GM23338 (cell line): ENCODE results near the gene JMY. TPM values are rescaled to one million over a fixed set of nuclear protein-coding genes. Genes with fewer than 3 reads are reported as not detected.

ENCODE experiments used
- ATAC-seq: fragments of 200-7000 bp; cut with Tn5 transposase; 3 replicates; pipeline ENCODE4 v1.9.1; 2020
- DNase-seq: peaks from one replicate; pipeline ENCODE4 v3.0.0-alpha.2; 2015; ENCODE audit warnings: low spot score
- H2AFZ ChIP-seq: fragments of 200-600 bp; sonication (generic); 2 replicates; pipeline ENCODE4 v1.8.0; 2016; ENCODE audit warnings: antibody characterized with exemption, mild to moderate bottlenecking, moderate library complexity
- H3F3A ChIP-seq: fragments of 200-600 bp; sonication (generic); replicated peaks from 2 replicates; pipeline ENCODE4 v1.8.0; 2017; ENCODE audit warnings: antibody characterized with exemption, mixed run types, low read depth
- H3K27ac ChIP-seq: fragments of 200-600 bp; sonication (generic); 2 replicates; pipeline ENCODE4 v1.6.1; 2016; ENCODE audit warnings: low read depth
- H3K27me3 ChIP-seq: fragments of 200-600 bp; sonication (generic); 2 replicates; pipeline ENCODE4 v1.8.0; 2016; ENCODE audit warnings: mild to moderate bottlenecking, mixed run types, moderate library complexity; ENCODE audit not compliant: insufficient read depth
- H3K36me3 ChIP-seq: fragments of 200-600 bp; sonication (generic); 2 replicates; pipeline ENCODE4 v1.8.0; 2016; ENCODE audit warnings: mild to moderate bottlenecking; ENCODE audit not compliant: insufficient read depth
- H3K4me1 ChIP-seq: fragments of 200-600 bp; sonication (generic); 2 replicates; pipeline ENCODE4 v1.8.0; 2016; ENCODE audit warnings: mild to moderate bottlenecking, moderate library complexity; ENCODE audit not compliant: insufficient read depth
- H3K4me2 ChIP-seq: fragments of 200-600 bp; sonication (generic); 2 replicates; pipeline ENCODE4 v1.7.1; 2017; ENCODE audit warnings: mixed run types
- H3K4me3 ChIP-seq: fragments of 200-600 bp; sonication (generic); 2 replicates; pipeline ENCODE4 v1.6.1; 2016; ENCODE audit warnings: mixed run types
- H3K79me2 ChIP-seq: fragments of 200-600 bp; sonication (generic); replicated peaks from 2 replicates; pipeline ENCODE4 v1.8.0; 2017; ENCODE audit warnings: mild to moderate bottlenecking; ENCODE audit not compliant: insufficient read depth
- H3K9me2 ChIP-seq: fragments of 200-600 bp; sonication (generic); 2 replicates; pipeline ENCODE4 v1.8.0; 2017; ENCODE audit not compliant: insufficient read depth
- H4K20me1 ChIP-seq: fragments of 200-600 bp; sonication (generic); replicated peaks from 2 replicates; pipeline ENCODE4 v1.8.0; 2017; ENCODE audit warnings: mild to moderate bottlenecking; ENCODE audit not compliant: insufficient read depth
- H3K27ac Mint-ChIP-seq: 2 replicates; pipeline ENCODE4 v1.8.0; 2020; ENCODE audit warnings: inconsistent platforms, mild to moderate bottlenecking, moderate library complexity, mixed read lengths
- H3K27me3 Mint-ChIP-seq: 3 replicates; pipeline ENCODE4 v1.8.0; 2022; ENCODE audit warnings: low read depth, mild to moderate bottlenecking, moderate library complexity, mixed read lengths, inconsistent platforms; ENCODE audit not compliant: insufficient read depth, poor library complexity
- H3K36me3 Mint-ChIP-seq: 3 replicates; pipeline ENCODE4 v1.8.0; 2021; ENCODE audit warnings: low read depth, mild to moderate bottlenecking, inconsistent platforms, moderate library complexity, mixed read lengths
- H3K4me1 Mint-ChIP-seq: 3 replicates; pipeline ENCODE4 v1.8.0; 2020; ENCODE audit warnings: mild to moderate bottlenecking, inconsistent platforms, mixed read lengths
- H3K4me3 Mint-ChIP-seq: 3 replicates; pipeline ENCODE4 v1.8.0; 2021; ENCODE audit warnings: moderate library complexity, mild to moderate bottlenecking, inconsistent platforms, mixed read lengths
- H3K9me3 Mint-ChIP-seq: 3 replicates; pipeline ENCODE4 v1.8.0; 2020; ENCODE audit warnings: moderate library complexity, mild to moderate bottlenecking, inconsistent platforms, mixed read lengths
- CREB1 ChIP-seq: fragments of 250-450 bp; sonication (Bioruptor Pico); IDR thresholded peaks from 2 replicates; pipeline ENCODE4 v1.5.0; 2020; ENCODE audit warnings: low read depth, mild to moderate bottlenecking, moderate library complexity
- EZH2 ChIP-seq: fragments of 200-600 bp; sonication (generic); IDR thresholded peaks from one replicate; pipeline ENCODE4 v1.8.0; 2017; ENCODE audit warnings: antibody characterized with exemption, mild to moderate bottlenecking, low read depth; ENCODE audit not compliant: unreplicated experiment
- EZH2phosphoT487 ChIP-seq: fragments of 200-600 bp; sonication (generic); IDR thresholded peaks from one replicate; pipeline ENCODE4 v1.8.1; 2018; ENCODE audit warnings: antibody characterized with exemption; ENCODE audit not compliant: unreplicated experiment
- JUNB ChIP-seq: IDR thresholded peaks from one replicate; pipeline ENCODE4 v1.6.1; 2016; ENCODE audit warnings: antibody characterized with exemption; ENCODE audit not compliant: unreplicated experiment
- NANOG ChIP-seq: IDR thresholded peaks from 2 replicates; pipeline ENCODE4 v1.6.1; 2016; ENCODE audit warnings: antibody characterized with exemption, borderline replicate concordance
- POLR2AphosphoS5 ChIP-seq: IDR thresholded peaks from 2 replicates; pipeline ENCODE4 v1.6.1; 2016; ENCODE audit warnings: antibody characterized with exemption, low read depth
- STAT1 ChIP-seq: IDR thresholded peaks from one replicate; pipeline ENCODE4 v1.6.1; 2016; ENCODE audit warnings: antibody characterized with exemption; ENCODE audit not compliant: unreplicated experiment
- ZNF114 ChIP-seq: fragments of 250-450 bp; sonication (Bioruptor Pico); IDR thresholded peaks from 2 replicates; pipeline ENCODE4 v1.5.0; 2020; ENCODE audit warnings: mild to moderate bottlenecking, moderate library complexity
- ZNF331 ChIP-seq: fragments of 250-450 bp; sonication (Bioruptor Pico); IDR thresholded peaks from 2 replicates; pipeline ENCODE4 v1.5.0; 2020; ENCODE audit warnings: low read depth, mild to moderate bottlenecking, moderate library complexity
- polyA plus RNA-seq: library from polyadenylated mRNA; unstranded; fragments of >200 nt; fragmentation: Nextera tagmentation; extraction: Ambion mirVana; gene quantifications from 2 replicates; pipeline ENCODE4 v1.2.1, GENCODE V29; 2016
- total RNA-seq: library from RNA; depleted of rRNA; stranded (reverse); fragments of >200 nt; shearing (Covaris generic); gene quantifications from 2 replicates; pipeline ENCODE4 v1.2.3, GENCODE V29; 2014
- TF ChIP-seq, protein P1 (sequence below), 2 experiments: fragments of 200-600 bp in 1 of 2; sonication (generic) in 1 of 2; conservative IDR thresholded peaks; 2 replicates each; pipeline versions ENCODE4 v1.5.1 to v1.6.1; 2016 to 2017; ENCODE audit warnings: antibody characterized with exemption in 2 of 2, low read depth in 2 of 2, mild to moderate bottlenecking in 2 of 2, moderate library complexity in 1 of 2
- TF ChIP-seq, protein P2 (sequence below): fragments of 250-450 bp; sonication (Bioruptor Pico); IDR thresholded peaks from 2 replicates; pipeline ENCODE4 v1.5.0; 2020; ENCODE audit warnings: mild to moderate bottlenecking, moderate library complexity
- TF ChIP-seq, protein P3 (sequence below): IDR thresholded peaks from one replicate; pipeline ENCODE4 v1.6.1; 2018; ENCODE audit warnings: antibody characterized with exemption; ENCODE audit not compliant: unreplicated experiment
- TF ChIP-seq, protein P4 (sequence below): IDR thresholded peaks from 2 replicates; pipeline ENCODE4 v1.6.1; 2016; ENCODE audit warnings: antibody characterized with exemption

JMY gene
- total and polyA plus RNA-seq, 2 experiments from 2014 or later = 6.2 to 18.4 TPM

DNA sequence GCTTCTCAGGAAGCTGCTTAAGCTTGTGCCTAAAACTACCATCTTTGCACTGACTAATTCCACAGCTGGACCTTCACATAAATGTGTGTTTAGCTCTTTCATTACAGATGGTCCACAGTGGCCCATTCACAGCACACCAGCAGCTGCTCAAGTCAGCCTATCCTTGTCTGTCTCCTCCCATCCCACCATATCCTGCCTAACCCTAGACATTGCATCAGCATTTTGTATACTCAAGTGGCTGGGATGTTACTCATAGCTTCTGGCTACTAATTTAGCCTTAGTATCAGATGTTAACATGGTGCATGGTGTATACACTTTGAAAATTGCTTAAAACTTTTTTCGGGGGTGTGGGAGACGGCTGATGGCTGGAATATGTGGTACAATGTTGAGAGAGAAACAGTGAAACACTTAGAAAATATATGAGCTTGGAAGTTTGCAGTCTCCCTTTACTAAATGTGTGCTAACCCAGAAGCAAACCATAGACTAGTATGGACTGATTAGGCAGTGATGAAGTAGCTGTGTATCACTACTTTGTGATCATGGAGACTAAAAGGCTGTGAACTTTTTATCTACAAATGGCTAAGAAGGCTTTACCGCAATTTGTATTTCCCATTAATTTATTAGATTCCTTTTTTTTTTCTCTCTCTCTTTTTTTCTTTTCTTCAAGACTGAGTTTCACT is 83.1 kb downstream of the JMY start:
- Mint-ChIP-seq H3K27me3 (no peaks in the 10 kb centered on the region), H3K36me3 (peaks cover 27% of the 10 kb centered on the region), H3K9me3 (no peaks in the 10 kb centered on the region), H3K4me1 (no peaks in the 10 kb centered on the region), H3K27ac (peak overlapping the region; percentile 83), H3K4me3 (no peak overlapping the region)
- H4K20me1 ChIP-seq = no peaks in the 10 kb centered on the region
- no peaks in the 10 kb centered on the region for H3K4me1 ChIP-seq
- ATAC-seq (no peak), DNase-seq (no peak)
- TF ChIP-seq, protein P1, sequence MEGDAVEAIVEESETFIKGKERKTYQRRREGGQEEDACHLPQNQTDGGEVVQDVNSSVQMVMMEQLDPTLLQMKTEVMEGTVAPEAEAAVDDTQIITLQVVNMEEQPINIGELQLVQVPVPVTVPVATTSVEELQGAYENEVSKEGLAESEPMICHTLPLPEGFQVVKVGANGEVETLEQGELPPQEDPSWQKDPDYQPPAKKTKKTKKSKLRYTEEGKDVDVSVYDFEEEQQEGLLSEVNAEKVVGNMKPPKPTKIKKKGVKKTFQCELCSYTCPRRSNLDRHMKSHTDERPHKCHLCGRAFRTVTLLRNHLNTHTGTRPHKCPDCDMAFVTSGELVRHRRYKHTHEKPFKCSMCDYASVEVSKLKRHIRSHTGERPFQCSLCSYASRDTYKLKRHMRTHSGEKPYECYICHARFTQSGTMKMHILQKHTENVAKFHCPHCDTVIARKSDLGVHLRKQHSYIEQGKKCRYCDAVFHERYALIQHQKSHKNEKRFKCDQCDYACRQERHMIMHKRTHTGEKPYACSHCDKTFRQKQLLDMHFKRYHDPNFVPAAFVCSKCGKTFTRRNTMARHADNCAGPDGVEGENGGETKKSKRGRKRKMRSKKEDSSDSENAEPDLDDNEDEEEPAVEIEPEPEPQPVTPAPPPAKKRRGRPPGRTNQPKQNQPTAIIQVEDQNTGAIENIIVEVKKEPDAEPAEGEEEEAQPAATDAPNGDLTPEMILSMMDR (conservative IDR thresholded peaks at IDR 0.05; ENCODE audit: low read depth in 2 of 2) = no peak
- no peak for TF ChIP-seq JUNB
- TF ChIP-seq, protein P2, sequence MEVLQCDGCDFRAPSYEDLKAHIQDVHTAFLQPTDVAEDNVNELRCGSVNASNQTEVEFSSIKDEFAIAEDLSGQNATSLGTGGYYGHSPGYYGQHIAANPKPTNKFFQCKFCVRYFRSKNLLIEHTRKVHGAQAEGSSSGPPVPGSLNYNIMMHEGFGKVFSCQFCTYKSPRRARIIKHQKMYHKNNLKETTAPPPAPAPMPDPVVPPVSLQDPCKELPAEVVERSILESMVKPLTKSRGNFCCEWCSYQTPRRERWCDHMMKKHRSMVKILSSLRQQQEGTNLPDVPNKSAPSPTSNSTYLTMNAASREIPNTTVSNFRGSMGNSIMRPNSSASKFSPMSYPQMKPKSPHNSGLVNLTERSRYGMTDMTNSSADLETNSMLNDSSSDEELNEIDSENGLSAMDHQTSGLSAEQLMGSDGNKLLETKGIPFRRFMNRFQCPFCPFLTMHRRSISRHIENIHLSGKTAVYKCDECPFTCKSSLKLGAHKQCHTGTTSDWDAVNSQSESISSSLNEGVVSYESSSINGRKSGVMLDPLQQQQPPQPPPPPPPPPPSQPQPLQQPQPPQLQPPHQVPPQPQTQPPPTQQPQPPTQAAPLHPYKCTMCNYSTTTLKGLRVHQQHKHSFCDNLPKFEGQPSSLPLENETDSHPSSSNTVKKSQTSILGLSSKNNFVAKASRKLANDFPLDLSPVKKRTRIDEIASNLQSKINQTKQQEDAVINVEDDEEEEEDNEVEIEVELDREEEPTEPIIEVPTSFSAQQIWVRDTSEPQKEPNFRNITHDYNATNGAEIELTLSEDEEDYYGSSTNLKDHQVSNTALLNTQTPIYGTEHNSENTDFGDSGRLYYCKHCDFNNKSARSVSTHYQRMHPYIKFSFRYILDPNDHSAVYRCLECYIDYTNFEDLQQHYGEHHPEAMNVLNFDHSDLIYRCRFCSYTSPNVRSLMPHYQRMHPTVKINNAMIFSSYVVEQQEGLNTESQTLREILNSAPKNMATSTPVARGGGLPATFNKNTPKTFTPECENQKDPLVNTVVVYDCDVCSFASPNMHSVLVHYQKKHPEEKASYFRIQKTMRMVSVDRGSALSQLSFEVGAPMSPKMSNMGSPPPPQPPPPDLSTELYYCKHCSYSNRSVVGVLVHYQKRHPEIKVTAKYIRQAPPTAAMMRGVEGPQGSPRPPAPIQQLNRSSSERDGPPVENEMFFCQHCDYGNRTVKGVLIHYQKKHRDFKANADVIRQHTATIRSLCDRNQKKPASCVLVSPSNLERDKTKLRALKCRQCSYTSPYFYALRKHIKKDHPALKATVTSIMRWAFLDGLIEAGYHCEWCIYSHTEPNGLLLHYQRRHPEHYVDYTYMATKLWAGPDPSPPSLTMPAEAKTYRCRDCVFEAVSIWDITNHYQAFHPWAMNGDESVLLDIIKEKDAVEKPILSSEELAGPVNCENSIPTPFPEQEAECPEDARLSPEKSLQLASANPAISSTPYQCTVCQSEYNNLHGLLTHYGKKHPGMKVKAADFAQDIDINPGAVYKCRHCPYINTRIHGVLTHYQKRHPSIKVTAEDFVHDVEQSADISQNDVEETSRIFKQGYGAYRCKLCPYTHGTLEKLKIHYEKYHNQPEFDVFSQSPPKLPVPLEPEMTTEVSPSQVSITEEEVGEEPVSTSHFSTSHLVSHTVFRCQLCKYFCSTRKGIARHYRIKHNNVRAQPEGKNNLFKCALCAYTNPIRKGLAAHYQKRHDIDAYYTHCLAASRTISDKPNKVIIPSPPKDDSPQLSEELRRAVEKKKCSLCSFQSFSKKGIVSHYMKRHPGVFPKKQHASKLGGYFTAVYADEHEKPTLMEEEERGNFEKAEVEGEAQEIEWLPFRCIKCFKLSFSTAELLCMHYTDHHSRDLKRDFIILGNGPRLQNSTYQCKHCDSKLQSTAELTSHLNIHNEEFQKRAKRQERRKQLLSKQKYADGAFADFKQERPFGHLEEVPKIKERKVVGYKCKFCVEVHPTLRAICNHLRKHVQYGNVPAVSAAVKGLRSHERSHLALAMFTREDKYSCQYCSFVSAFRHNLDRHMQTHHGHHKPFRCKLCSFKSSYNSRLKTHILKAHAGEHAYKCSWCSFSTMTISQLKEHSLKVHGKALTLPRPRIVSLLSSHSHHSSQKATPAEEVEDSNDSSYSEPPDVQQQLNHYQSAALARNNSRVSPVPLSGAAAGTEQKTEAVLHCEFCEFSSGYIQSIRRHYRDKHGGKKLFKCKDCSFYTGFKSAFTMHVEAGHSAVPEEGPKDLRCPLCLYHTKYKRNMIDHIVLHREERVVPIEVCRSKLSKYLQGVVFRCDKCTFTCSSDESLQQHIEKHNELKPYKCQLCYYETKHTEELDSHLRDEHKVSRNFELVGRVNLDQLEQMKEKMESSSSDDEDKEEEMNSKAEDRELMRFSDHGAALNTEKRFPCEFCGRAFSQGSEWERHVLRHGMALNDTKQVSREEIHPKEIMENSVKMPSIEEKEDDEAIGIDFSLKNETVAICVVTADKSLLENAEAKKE (CRISPR knock-in tag) = no peak
- TF ChIP-seq CREB1 (CRISPR knock-in tag) = no peak
- TF ChIP-seq POLR2AphosphoS5 = no peak
- no peak for TF ChIP-seq STAT1
- TF ChIP-seq, protein P3, sequence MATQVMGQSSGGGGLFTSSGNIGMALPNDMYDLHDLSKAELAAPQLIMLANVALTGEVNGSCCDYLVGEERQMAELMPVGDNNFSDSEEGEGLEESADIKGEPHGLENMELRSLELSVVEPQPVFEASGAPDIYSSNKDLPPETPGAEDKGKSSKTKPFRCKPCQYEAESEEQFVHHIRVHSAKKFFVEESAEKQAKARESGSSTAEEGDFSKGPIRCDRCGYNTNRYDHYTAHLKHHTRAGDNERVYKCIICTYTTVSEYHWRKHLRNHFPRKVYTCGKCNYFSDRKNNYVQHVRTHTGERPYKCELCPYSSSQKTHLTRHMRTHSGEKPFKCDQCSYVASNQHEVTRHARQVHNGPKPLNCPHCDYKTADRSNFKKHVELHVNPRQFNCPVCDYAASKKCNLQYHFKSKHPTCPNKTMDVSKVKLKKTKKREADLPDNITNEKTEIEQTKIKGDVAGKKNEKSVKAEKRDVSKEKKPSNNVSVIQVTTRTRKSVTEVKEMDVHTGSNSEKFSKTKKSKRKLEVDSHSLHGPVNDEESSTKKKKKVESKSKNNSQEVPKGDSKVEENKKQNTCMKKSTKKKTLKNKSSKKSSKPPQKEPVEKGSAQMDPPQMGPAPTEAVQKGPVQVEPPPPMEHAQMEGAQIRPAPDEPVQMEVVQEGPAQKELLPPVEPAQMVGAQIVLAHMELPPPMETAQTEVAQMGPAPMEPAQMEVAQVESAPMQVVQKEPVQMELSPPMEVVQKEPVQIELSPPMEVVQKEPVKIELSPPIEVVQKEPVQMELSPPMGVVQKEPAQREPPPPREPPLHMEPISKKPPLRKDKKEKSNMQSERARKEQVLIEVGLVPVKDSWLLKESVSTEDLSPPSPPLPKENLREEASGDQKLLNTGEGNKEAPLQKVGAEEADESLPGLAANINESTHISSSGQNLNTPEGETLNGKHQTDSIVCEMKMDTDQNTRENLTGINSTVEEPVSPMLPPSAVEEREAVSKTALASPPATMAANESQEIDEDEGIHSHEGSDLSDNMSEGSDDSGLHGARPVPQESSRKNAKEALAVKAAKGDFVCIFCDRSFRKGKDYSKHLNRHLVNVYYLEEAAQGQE = no peak
- TF ChIP-seq NANOG = no peak
- no peak for TF ChIP-seq ZNF114 (CRISPR knock-in tag)
- TF ChIP-seq EZH2phosphoT487 = no peak
- TF ChIP-seq ZNF331 (CRISPR knock-in tag) = no peak
- TF ChIP-seq, protein P4, sequence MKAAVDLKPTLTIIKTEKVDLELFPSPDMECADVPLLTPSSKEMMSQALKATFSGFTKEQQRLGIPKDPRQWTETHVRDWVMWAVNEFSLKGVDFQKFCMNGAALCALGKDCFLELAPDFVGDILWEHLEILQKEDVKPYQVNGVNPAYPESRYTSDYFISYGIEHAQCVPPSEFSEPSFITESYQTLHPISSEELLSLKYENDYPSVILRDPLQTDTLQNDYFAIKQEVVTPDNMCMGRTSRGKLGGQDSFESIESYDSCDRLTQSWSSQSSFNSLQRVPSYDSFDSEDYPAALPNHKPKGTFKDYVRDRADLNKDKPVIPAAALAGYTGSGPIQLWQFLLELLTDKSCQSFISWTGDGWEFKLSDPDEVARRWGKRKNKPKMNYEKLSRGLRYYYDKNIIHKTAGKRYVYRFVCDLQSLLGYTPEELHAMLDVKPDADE = no peak
- TF ChIP-seq EZH2 = no peak
- no peak overlapping the region for H3K4me2 ChIP-seq
- no peak overlapping the region for H3K4me3 ChIP-seq
- H3K27ac ChIP-seq = 0 out of 2 replicates have a peak overlapping the region, but pooled peaks have one; percentile 16
- H3K79me2 ChIP-seq = no peaks in the 10 kb centered on the region
- H3K27me3 ChIP-seq = no peaks in the 10 kb centered on the region
- H3K36me3 ChIP-seq = peaks cover 8% of the 10 kb centered on the region; the same call in 1 of the 2 replicates
- H2AFZ ChIP-seq = no peak overlapping the region
- H3K9me2 ChIP-seq = no peaks in the 10 kb centered on the region
- no peaks in the 10 kb centered on the region for H3F3A ChIP-seq
